GM19239 (cell line): ENCODE measurements around the gene TMEM273.

Source experiments
- DNase-seq: peaks from one replicate; pipeline ENCODE4 v3.0.0; 2011; ENCODE audit warnings: low spot score; ENCODE audit not compliant: insufficient read length
- FAIRE-seq: peaks from 2 replicates; lab custom pipeline; 2011; peaks lifted over from hg19 to GRCh38; lab: Jason Lieb, UNC

The TMEM273 gene

GRCh38 chr10:49107111-49107886 lies 80.9 kb downstream of the TMEM273 start:
- FAIRE-seq (no peak), DNase-seq (no peak)

GRCh38 chr10:49106451-49106850 lies 81.7 kb downstream of the TMEM273 start:
- no peak for FAIRE-seq
- DNase-seq: no peak

- DNase-seq (no peak), FAIRE-seq (no peak)
Observed at GRCh38 chr10:49105076-49105475, 83.1 kb downstream of the TMEM273 start.
